ENCODE results near the gene PICK1.
"Not testable (repeated sequence)": the region's sequence is repeated elsewhere in the genome, so short reads cannot be mapped to it uniquely, and the experiment has no call there.

The PICK1 gene

DNA sequence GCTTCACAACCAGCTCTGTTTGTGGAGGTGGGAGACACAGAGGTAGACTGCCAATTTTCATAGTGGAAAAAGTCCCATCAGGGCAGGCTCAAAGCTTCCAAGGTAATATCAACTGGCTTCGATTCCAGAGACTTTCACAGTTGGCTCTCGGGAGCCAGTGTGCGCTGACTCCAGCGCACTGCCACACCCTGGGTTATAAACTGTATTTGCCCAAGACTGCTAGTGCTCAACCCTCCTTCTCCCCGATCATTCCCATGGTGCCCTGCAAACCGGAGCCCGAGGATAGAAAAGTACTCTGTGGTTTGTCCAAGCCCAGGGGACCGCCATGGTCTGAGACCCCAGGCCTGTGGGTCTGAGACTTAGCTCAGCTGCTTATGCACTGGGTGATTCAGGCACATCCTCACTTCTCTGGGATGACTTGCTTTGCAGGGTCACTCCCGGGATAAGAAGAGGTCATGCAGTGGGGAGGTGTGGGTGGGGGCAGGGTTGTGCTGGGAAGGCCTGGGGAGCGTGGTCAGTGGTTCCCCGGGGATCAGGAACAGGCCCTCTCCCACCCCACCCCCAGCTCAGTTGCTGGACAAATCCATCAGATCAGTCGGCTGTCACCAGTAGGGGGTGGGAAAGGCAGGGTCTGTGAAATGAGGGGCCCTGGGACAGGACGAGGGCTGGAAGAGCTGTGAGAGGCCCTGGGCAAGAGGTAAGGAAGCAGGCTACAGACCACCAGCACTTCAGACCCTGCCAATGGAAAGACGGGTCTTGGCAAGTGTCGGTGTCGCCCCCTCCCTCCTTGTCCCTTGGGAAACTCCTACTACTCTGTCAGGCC lies 26.7 kb upstream of the PICK1 start:
- DNase-seq (ENCODE audit: low read depth) = no peak

DNA sequence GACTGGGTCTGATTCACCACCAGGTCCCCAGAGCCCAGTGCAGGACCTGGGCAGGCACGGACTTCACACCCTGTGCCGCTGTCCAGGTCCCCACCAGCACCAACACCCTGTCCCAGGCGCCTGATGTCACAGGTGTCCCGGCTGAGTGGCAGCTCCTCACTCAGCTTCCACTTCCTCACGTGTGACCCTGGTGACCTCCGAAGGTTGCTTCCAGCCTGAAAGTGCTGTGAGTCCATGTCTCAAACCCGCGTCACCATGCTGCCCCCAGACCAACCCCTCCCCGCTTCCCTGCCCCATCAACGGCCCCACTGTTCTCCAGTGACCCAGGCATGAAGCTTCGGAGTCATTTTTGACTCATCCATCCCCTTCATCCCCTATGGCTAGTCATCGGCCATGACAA lies 25.7 kb upstream of the PICK1 start:
- DNase-seq (ENCODE audit: low read depth) = no peak

DNA sequence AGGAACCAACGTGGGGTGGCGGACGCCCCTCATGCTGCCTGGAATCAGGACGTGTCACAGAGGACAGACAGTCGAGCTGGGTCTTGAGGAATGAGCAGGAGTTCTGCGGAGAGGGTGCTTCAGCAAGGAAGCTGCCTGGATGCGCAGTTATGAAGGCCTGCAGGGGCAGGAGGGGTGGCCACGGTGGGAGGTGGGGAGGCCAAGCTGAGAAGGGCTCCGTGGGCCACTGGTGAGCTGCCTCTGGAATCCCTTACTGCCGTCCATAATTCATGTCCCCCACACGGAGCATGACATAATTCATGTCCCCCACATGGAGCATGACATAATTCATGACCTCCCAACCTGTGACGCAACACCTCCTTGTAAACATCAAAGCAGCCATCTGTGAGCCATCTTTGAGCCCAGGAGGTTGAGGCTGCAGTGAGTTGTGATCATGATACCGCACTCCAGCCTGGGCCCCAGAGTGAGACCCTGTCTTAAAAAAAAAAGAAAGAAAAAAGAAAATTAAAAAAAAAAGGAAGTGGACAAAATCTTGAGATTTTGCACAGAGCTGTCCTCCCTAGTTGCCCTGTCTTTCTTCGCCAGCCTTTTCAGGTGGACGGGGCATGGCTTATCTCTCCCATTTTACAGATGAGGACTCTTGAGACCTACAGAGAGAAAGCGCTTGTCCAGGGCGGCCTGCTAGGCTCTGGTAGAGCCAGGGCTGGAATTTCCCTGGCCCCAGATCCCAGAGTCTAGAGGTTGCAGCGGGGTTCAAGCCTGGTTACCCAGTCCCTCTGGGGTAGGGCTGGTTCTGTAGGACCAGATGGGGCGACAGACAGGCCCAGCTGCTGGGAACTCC lies 24.3 kb upstream of the PICK1 start:
- no peak for DNase-seq (ENCODE audit: low read depth)

DNA sequence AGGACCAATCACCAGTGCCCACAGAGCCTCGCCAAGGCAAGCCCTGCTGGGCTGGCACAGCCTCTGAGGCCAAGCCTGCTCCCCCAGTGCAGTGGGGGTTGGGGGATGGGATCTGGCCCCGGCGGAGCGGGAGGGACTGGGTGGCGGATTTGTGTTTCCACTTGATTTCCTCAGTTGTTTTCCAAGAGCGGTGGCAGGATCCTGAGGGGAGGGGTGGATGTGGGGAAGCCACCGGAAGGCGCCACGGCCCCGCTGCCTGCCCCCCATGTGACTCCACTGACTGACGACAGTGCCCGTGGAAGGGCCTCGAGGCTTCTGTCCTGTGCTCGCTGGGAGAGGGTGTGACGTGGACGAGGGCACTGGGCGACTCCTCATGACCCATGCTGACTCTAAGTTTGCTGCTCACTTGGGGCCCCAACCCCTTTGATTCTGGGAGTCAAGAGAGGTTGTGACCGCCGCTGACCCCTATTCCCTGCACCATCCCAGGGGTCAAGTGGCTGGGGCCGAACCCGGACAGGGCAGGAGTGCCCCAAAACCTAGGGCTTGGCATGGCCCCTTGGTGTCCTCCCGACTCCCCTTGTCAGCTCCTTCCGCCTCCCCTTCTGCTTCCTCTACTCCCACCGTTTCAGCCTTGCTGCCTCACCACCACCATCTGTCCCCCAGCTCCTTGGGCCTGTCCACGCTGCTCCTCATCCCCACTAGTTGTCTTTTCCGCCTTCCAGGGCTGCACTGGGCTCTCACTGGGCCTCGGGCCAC lies 23.5 kb upstream of the PICK1 start:
- no peak for DNase-seq (ENCODE audit: low read depth)

DNA sequence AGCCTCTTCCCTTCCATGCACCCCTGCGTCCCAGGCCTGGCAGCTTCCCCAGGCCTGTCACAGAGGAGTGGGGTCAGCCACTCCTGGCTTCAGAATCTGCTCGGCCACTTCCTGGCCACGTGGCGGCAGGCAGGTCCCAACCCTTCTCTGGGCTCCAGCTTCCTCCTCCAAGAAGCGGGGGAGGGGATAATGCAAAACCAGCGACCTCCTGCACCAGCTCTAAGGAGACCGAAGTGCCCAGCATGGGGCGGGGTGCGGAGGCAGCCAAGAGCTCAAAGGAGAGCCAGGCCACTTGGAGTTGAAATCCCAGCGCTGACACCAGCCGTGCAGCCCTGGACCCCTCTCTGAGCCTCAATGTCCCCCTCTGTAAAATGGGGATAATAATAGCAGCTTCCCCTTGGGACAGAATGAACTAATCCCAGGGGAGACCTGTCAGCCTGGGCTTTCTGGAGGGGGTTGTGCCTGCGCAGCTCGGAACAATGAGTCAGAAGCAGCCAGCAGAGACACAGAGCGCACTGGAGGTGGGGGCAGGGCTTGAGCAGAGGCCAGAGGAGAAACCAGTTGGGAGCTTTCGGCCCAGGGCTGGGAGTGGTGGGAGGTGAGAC lies 22.8 kb upstream of the PICK1 start:
- DNase-seq (ENCODE audit: low read depth) = no peak

DNA sequence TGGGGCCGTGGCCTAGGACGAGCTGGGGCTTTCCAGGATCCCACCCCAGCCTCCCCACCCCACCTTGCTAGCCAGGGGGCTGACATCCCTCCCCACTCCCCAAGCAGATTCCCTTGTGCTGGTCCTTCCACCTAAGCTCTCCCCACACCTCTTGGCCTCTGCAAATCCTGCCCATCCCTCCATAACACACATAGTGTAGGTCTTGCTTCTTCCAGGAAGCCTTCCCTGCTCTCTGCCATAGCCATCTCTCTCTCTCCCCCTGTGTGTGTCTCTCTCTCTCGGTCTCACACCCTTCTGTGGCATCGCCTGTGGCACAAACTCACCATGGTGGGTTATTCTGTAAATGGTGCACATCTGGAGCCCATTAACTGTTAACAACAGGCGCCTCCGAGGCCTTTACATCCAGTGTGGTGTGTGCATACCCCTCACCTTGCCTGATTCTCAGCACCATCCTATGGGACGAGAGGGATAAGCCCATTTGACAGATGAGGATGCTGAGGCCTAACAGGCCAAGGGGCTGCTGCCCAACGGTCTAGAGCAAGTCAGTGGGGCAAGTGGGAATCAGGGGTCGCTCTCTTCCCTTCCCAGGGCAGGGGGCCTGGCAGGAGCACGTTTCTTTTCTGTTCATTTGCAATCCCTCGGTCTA lies 22.2 kb upstream of the PICK1 start:
- no peak for DNase-seq (ENCODE audit: low read depth)

DNA sequence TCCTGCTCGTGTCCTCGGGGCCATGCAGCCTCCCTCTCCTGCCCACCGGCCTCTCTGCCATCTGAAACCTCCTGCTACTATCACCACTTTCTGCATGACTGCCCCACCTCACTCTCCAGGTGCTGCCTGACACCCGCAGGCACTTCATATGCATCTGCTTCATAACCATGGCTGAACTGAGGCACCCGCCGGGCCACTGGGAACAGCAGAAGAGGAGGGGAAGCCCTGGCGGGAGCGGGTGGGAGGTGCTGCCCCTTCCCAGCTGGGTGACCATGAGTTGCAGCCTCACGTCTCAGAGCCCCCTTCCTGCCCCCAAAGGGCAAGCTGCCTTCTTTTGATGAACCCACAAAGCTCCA lies 21.7 kb upstream of the PICK1 start:
- DNase-seq (ENCODE audit: low read depth) = no peak

DNA sequence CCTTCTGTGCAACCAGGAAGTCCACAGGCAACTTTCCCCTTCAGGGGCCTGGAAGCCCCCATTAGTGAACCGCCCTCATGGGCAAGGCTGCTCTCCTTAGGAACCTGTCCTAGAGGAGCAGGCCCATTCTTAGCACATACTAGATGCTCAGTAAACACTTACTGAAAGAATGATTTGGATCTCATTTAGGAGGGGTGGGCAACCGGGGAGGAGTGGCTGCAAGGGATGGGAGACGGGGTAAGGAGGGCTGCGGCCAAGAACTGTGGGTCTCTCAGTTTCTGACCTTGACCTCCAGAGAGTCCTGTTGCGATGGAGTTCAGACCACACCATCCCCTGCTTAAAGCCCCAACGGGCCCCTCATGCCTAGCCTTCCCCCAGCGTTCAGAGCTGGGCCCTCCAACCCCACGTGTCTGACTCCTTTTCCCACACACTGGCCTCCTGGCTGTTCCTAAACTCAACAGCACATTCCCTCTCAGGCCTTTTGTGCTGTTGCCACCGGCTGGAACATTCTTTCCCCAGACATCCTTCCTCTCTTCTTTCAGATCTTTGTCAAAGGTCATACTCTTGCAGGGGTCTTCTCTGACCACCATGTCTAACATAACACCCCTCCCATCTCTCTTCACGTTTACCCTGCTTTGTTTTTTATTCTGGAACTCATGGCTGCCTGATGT lies 20.7 kb upstream of the PICK1 start:
- DNase-seq (ENCODE audit: low read depth) = no peak

DNA sequence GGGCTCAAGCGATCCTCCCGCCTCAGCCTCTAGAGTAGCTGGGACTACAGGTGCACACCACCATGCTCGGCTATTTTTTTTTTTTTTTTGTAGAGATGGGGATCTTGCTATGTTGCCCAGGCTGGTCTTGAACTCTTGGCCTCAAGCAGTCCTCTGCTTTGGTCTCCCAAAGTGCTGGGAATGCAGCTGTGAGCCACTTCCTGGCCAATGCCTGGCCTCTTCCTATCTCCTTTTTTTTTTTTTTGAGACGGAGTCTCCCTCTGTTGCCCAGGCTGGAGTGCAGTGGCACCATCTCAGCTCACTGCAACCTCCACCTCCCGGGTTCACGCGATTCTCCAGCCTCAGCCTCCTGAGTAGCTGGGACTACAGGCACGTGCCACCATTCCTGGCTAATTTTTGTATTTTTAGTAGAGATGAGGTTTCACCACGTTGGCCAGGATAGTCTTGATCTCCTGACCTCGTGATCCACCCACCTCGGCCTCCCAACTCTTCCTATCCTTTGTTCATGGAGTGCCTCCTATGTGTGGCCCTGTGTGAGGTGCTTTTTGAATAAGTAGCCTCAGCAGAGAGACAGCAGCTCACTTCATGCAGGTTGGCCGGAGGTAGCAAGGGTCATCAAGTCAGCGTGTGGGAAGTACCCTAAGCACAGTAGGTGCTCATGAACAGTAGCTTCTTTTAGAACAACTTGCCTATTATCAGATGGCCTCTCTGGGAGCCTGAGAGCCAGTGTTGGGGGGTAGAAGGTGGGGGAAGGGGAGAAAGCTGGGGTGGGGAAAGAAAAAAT lies 19.6 kb upstream of the PICK1 start:
- DNase-seq (ENCODE audit: low read depth) = not testable (repeated sequence)

DNA sequence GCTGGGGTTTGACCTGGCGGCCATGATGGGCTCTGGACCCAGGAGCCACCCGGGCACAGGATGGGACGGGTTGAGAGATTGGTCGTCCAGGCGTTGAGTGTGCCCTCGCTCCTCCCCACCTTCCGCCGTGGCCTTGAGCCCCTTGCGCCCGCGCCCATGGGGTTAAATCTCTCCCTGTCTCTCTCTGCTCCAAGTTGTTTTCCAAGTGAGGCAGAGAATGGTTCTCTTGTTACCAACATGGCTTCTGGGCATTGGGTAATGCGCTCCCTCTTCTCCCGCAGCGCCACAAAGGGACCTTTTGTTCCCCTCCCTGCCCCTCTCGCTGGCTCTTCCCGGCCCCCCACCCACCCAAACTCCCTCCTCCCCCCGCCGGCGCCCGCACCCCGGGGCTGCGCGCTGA lies 18.8 kb upstream of the PICK1 start:
- DNase-seq (ENCODE audit: low read depth) = no peak

DNA sequence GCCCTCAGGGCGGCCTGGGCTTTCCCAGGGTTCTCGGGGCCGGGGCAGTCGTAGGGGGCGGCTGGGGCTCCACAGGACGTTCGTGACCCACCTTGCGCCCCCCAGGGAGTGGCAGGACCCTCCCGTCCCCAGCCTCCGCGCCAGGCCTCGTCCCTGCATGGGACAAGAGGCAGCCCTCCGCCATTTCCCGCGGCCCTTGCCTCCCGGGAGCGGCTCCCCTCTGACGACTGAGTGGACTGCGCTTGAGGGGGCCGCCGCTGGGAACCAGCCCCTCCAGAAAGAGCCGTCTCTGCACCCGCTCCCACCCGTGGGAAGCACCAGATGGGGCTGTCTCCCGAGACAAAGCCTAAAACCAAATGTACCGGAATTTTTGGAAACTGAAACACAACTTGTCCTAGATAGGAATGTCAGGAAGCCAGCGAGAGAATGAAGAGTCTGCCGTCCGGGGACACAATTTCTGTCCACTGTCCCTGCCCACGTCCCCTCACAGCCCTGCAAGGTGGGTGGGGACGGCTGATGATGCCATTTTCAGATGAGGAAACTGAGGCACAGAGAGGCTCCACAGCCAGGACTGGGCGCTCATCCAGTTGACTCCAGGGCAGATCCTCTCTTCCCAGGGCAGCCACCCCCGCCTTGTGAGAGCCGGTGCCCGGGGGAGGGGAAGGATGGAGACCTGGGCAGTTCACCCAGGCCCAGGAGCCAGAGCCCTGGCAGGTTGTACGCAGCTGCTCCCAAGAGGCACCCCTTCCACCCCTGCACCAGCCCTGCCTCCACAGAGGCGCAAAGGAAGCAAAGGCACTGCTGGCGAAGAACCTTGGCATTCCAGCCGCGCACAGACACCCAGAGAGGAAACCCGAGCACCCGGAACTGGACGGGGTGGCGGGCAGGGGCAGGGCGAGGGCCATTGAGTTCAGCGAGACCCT lies 18.1 kb upstream of the PICK1 start:
- no peak for DNase-seq (ENCODE audit: low read depth)

DNA sequence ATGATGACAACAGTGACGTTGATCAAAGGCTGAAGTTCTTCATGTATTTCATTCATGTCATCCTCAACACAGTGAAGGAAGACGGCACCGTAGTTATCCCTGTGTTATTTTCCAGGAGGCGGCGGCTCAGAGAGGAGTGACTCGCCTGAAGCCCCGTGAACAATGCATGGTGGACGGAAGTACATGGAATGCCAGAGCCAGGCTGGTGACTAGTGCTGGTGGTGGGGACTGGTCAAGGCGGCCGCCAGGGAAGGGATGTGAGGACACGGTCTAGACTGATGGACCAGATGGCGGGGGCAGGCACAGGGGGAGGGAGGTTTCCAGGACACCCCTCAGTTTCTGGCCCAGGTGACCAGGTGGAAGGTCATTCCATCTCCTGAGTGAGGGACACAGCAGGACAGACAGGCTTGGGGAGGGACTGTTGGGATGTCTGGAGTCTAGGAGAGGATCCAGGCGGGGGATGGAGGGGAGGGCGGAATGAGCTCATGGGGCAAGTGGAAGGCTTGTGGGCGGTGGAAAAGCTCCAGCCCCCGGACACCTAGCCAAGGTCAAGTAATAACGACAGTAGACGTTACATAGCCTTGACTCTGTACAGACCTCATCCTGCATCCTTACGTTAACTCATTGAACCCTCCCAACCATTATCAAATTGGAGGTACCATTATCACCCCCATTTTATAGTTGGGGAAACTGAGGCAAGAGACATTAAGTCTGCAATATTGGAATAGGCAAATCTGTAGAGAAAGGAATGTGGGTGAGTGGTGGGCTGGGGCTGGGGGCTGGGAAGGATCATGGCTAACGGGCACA lies 16.0 kb upstream of the PICK1 start:
- no peak for DNase-seq (ENCODE audit: low read depth)

DNA sequence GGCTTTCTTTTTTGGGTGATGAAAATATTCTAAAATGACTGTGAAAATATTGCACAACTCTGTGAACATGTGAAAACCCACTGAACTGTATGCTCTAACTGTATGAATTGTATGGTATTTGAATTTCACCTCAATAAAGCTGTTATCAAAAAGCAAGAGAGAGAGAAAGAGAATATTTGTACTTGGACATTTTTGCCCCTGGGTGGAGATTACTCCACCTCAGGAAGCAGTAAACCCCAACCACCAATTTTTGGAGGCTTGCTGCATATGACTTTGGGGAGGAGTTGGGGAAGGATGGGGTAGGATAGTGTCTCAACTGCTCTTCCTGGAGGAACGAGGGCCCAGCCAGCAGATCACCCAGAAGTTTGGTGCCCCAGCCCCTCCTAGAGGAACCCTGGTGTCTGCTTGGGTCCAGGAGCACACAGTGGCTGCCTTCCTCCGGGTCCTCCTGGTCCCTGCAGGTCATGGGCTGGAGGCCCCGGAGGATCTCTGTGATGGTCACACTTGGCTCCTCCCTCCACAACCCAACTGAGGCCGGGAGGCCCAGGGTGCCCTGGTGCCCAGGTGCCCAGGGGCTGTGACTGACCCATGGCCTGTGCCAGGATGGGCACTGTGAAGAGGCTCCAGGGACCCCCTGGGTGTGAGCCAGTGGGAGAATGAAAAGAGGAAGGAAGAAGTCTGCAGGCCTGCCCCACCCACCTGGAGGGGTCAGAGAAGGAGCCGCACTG lies 15.3 kb upstream of the PICK1 start:
- no peak for DNase-seq (ENCODE audit: low read depth)

DNA sequence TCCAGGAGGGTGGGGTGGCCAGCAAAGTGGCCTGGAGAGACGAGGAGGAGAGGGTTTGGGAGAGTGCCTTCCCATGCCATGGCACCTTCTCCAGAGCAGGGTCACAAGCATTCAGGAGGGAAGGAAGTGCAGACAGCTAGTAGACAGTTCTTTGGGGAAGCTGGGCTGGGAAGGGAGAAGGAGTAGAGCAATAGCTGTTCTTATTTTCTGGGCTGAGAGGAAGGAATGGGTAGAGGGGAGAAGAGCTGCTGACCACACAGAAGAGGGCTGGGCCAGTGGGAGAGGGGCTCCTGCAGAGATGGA lies 14.8 kb upstream of the PICK1 start:
- no peak for DNase-seq (ENCODE audit: low read depth)

DNA sequence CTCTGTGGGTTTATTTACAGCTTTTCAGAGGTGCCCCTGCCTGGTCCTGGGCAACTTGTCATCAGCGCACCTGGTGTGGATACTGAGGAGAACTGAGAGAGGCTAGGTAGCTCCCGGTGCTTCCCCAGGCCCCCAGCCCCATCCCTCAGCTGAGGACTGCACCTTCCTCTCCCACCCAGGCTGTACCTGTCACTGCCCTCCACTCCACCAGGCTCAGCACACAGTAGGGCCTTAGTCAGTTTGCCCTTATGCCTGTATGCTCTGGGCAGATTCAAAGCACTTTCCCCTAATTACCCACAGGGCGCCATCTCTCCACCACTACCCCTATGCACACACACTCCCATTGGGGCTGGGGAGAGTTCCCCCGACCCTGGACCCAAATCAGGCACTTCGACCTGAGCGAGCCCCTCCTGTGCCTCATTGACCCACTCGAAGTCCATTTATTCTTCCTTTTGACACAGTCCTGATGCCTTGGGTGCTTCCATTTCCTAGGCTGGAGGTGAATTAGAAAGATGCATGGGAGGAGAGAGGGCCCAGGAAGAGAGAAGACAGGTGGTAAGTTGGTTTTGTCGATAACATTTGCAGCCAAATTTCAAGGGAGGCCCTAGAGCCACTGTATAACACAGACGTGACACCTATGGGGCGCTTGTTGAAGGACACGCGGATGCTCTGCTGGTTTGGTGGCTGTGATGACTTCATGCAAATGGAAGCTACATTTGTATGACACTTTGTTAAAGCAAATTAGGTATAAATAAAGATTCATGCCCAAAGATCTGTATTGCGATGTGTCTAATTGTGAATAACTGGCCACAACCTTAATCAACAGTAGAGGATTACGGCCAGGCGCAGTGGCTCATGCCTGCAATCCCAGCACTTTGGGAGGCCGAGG lies 13.8 kb upstream of the PICK1 start:
- DNase-seq (ENCODE audit: low read depth) = no peak

DNA sequence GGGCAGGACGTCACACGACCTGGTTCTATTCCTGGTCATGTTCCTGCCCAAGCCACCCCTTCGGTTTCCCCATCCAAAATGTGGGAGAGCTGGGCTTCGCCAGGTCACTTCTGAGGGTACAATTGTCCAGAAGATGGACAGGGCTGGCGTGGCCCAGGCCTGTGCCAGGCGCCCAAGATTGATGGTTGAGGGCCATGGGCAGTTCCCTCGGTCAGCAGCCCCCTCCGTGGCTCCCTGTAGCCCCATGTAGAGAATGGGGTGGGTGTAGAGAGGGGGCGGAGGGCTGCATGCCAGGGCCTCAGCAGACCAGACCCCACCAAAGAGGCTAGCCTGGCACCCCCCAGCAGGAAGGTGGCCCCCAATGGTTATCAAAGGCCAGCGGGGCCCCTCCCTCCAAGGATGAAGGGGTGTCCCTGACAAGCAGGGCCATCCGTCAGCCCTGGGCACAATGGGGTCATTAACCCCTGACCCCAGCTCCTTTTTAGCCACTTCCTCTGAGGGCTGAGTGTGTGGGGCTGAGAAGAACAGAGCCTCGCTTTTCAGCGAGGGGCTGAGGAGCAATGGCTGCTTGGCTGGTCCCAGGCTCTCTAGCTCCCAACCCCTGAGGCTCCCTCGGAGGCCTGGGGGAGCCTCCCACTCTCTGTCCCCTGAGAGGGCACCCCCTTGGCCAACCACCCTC lies 11.0 kb upstream of the PICK1 start:
- DNase-seq (ENCODE audit: low read depth) = no peak

Measured in activated T-cell treated with anti-CD3 and anti-CD28 coated beads for 1 hour (primary cell).